Right ventricle myocardium inferior (tissue), 1 donor: Measurements from ENCODE around the gene COBL. TPM values are rescaled to one million over a fixed set of nuclear protein-coding genes. Genes with fewer than 3 reads are reported as not detected.
A peak's percentile ranks its signal among the peaks of the same experiment; 100 is the strongest.

Experiments
- ATAC-seq: fragments of 200-7000 bp; cut with Tn5 transposase; one replicate; pipeline ENCODE4 v1.9.1; 2020; ENCODE audit warnings: mild to moderate bottlenecking, moderate library complexity
- DNase-seq: peaks from one replicate; pipeline ENCODE4 v3.0.0; 2021; ENCODE audit errors: missing footprints
- intact Hi-C: fragments of 100-400 bp; cut with DNase I; formaldehyde crosslinking; loops from one replicate; pipeline ENCODE4 v1.11.0; 2022
- total RNA-seq: library from RNA; stranded (reverse); fragmentation: NEBNext Ultra II Directional; extraction: Animal tissue kit (Norgen Biotek cat#: 25700); gene quantifications from one replicate; pipeline ENCODE4 v1.2.1, GENCODE V29; 2021
- donor health status: DM: no; HTN: yes; CAD: no; lungs with severe emphysema.

COBL gene
- total RNA-seq, 1 donor from 2014 or later: 88.3 TPM

DNA sequence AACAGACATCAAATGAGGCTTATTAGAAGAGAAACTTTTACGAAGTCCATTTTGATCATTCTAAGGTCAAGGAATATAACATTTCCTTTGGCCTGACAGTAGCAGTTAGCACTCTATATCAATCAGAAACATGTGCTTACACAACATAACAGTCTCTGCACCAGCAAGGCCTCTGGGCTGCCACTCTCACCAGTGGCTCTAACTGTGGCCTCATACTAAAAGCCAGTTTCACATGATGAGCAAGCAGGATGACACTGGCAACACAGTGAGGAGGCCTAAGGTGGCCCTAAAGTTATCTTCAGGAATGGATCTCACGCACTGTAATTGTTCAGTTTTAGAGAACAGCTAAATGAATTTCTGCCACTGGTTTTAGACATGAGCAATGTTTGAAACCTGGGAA, 126.8 kb downstream of the COBL start:
- intact Hi-C loops: loop anchor here (5.0 kb wide), 3 partner anchors 58 to 168 kb away; partner anchors contain the start of gene COBL
- DNase-seq (no peak), ATAC-seq (no peak)

DNA sequence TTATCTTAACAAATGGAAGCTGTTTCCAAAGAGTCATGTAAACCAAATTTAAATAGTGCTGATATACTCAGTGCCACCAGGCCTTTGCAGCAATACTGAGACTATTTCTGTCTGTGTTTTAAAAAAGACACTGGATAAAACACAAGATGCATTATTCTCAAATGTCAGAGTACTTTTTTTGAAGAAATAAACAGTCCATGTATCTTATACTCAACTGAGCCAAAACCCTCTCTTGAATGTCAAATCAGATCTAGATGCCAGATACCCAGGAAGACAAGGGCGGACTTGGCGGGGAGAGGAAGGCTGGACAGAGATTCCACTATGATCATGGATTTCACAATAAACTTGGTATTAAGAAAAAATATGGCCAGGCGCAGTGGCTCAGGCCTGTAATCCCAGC, 127.6 kb downstream of the COBL start:
- ATAC-seq: no peak
- intact Hi-C loops: loop anchor here (5.0 kb wide), 3 partner anchors 58 to 168 kb away; partner anchors contain the start of gene COBL
- no peak for DNase-seq

DNA sequence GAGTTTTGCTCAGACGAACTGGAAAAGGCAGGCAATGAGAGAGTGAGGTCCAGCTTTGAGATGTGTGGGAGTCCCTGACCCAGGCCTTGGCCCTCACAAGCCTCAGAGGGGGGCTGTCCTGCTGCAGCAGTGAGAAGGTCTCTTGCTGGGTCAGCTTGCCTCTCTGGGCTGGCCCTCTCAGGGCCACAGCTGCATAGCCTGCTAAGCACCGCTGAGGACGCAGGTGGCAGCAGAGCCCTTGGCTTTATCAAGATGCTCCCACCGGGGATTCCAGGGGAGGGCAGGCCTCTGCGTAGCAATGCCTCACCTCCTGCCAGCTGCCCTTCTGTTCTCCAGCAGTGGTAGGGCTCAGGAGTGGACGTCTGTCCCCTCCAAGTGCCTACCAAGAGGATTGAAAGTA, 128.7 kb downstream of the COBL start:
- intact Hi-C loops: loop anchor here (5.0 kb wide), 3 partner anchors 59 to 169 kb away; partner anchors contain the start of gene COBL
- DNase-seq: no peak
- peak; percentile 70 for ATAC-seq

DNA sequence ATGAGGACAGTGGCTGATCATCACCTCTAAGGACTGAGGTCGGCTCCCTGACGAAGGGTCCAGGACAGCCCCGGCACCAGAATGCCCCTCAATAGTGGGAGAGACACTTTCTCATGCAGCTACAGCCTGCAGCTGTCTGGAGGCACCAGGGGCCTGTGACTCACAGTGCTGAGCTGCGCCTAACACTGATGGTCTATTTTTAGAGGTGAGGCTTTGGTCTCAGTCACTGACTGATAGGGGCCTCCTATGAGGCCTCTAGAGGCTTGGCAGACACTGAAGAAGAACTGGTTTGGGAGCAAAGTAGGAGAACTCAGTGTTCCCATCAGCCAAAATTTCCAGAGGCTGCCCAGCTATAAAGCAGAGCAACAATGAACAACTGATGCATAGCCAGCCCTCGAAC, 130.1 kb downstream of the COBL start:
- intact Hi-C loops: loop anchor here (5.0 kb wide), 3 partner anchors 61 to 171 kb away; partner anchors contain the start of gene COBL
- peak; percentile 89 for ATAC-seq
- DNase-seq: no peak

DNA sequence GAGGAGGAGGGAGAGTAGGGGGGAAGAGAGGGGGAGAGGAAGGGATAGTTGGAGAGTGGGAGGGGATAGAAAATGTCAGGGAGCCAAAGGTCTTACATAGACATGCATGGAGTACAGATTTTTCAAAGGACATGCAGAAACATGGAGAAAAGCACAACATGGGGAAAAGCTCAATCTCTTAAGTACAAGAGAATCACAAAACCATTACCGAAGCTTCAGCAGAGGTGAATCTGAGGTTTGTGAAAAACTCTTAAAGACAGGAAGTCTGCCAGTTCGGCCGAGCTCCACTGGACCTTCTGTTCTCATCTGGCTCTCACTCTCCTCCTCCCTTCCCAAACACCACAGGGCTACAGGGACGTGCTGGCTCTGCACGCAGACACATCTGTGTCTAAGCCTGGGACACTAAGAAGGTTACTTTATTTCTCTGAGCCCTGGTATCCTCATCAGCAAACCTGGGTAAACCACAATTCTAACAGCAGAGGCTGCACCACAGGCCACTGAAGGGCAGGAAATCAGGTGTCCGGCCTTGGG, 133.9 kb downstream of the COBL start:
- no peak for DNase-seq
- intact Hi-C loops: no loop called here
- peak; percentile 75 for ATAC-seq

GRCh38 chr7:51180092-51180491, 136.5 kb downstream of the COBL start:
- DNase-seq: no peak
- intact Hi-C loops: no loop called here
- no peak for ATAC-seq

DNA sequence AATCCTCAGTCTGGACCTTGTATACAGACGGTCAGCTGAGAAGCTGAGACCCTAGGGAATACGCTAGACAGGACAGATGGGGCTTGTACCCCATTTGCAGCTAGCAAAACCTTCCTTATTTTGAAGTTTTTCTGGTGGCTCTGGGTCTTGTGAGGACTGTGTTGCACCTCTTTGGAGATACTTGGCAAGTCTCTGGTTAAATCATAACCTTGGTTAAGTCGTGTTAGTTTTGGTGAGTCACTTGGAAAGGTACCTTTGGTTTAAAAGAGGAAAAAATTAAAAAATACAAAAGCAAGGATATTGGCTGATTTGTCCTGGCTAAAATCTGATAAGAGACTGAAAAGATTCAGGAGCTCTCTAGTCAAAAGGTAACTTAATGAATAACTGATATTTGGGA, 140.6 kb downstream of the COBL start:
- ATAC-seq: no peak
- intact Hi-C loops: no loop called here
- DNase-seq: no peak

DNA sequence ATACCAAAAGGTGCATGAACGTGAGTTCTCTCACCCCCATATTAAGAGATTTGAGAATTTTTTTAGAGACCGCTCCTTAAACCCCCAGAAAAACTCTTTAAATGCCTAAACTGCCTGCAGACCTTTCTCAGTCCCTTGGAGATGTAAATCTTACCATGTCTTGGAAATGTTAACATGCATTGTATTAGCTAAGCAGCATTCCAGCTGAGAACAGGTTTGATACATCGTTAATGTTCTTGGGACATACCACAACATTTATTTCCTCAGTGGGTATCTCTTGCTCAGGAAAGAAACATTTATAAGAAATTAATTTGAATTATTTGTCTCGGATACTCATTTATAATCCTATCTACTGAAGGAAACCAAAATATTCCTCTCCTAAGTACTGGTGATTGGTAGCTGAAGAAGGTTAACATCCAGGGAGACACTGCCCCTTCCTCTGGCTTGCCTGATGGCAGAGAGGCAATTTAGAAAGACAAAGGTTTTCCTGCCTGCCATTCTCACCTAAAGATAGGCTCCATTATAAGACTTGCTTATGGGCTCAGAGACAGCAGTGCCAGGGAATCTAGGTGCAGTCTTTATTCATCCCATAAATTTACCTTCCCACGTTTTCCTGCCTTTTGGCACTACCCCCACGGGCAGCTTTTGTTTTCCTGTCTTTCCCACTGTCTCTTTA, 141.2 kb downstream of the COBL start:
- intact Hi-C loops: no loop called here

DNA sequence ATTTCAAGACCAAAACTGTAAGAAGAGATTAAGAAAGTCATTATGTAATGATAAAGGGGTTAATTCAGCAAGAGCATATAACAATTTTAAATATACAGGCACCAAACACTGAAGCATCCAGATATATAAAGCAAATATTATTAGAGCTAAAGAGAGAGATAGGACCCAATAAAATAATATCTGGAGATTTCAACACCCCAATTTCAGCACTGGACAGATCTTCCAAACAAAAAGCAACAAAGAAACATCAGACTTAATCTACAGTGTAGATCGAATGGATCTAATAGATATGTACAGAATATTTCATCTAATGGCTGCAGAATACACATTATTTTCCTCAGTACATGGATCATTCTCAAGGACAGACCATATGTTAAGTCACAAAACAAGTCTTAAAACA, 151.3 kb downstream of the COBL start:
- DNase-seq (no peak), ATAC-seq (no peak)
- intact Hi-C loops: no loop called here

More for the DNA sequence above, 141.2 kb downstream of the COBL start:
- ATAC-seq (no peak), DNase-seq (no peak)

DNA sequence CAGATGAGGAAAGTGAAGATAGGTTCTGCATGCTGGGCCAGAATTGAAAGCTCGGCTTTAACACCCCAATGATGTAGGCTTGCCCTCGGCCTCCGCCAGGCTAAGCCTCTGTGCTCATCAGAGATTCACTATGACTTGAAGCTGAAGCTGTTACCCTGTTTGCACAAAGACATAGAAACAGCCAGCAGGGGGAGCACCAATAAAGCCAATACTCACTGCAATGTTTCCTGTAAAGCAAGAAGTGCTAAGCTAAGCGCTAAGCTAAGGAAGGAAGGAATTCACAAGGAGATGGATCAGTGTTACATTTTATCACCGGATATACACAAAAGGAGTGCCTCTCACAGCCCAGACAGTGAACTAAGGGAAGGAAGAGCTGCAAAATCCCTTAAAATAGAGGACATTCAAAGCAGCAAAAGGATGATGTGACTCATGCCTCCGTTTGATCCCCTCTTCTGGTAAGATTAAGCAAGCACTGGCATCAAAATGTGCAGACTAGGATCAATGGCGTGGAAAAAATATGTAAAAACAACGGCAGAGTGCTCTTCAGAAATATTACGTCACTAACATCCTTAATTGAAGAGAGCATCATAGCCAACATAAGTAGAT, 153.8 kb downstream of the COBL start:
- peak; percentile 78 for ATAC-seq
- DNase-seq: no peak
- intact Hi-C loops: loop anchor here (5.0 kb wide), 3 partner anchors 486 to 956 kb away; no protein-coding TSS in a partner anchor

DNA sequence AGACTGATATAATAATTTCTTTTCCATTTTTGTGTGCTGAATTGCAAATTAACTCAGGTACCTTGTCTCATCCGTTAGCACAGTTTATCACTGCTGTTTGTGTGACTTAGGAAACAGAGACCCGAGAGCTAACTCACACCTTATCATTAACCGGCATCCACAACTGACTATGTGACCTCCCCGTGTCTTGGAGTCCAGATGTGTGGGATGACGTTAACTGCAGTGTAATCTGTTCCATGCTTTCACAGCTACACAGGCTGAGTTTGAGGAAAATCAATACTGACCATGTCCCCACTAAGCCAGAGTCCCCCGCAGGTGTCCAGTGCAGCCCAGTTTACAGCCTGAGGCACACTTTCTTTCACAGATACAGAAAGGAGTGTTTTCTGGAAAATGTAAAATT, 154.7 kb downstream of the COBL start:
- no peak for DNase-seq
- no peak for ATAC-seq
- intact Hi-C loops: loop anchor here (1.0 to 5.0 kb wide), 5 partner anchors 205 to 955 kb away; no protein-coding TSS in a partner anchor

- DNase-seq: peak; percentile 68
- peak; percentile 76 for ATAC-seq
- intact Hi-C loops: loop anchor here (1.0 to 5.0 kb wide), 5 partner anchors 206 to 954 kb away; no protein-coding TSS in a partner anchor
These were observed 155.5 kb downstream of the COBL start for GRCh38 chr7:51160990-51161615.

GRCh38 chr7:51160411-51160810, 156.2 kb downstream of the COBL start:
- no peak for DNase-seq
- no peak for ATAC-seq
- intact Hi-C loops: loop anchor here (5.0 kb wide), 3 partner anchors 483 to 953 kb away; no protein-coding TSS in a partner anchor

GRCh38 chr7:51158742-51159445, 157.7 kb downstream of the COBL start:
- no peak for ATAC-seq
- no peak for DNase-seq
- intact Hi-C loops: loop anchor here (5.0 kb wide), 1 partner anchor 1067 kb away; the partner anchor contains the start of gene ZPBP

- DNase-seq (no peak), ATAC-seq (no peak)
- intact Hi-C loops: loop anchor here (5.0 kb wide), 1 partner anchor 1066 kb away; the partner anchor contains the start of gene ZPBP
These were observed 158.4 kb downstream of the COBL start for GRCh38 chr7:51158211-51158610.

DNA sequence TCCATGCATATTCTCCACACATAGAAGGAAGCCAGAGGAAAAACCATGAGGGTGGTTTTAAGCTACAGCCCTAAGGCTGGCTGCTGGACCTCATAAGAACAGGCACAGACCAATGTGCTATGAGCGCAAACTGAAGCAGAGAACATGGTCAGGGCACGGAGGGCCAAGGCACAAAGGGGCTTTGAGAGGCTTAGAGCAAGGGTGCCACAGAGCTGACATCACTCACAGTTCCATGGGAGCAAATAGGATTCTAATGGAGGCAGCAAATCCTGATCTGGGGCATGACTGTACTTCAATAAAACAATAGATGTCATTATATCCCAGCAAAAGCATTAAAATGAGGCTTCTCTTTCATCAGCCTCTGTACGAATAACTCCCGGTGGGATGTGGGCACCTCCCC, 162.4 kb downstream of the COBL start:
- intact Hi-C loops: no loop called here
- DNase-seq: no peak
- ATAC-seq: no peak

- intact Hi-C loops: no loop called here
- DNase-seq (no peak), ATAC-seq (no peak)
These were observed 163.9 kb downstream of the COBL start for GRCh38 chr7:51152706-51153200.

DNA sequence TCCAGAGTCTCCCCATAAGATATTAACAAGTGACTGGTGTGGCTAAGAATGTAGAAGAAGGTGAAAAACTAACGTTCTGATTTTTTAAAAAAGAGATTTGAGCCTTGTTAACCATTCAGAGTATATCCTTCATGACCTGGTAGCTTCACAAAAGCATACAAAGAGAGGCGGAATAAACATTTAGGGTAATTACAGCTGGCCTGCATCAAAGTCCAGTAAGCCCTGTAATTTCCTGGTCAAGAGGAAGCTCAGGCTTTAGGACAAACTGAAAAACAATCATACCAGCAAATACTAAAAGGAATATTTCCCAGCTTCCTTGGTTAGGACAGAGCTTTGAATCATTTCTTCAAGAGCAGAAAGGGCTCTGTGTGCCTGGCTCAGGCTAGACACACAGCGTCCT, 165.2 kb downstream of the COBL start:
- ATAC-seq (no peak), DNase-seq (no peak)
- intact Hi-C loops: no loop called here

DNA sequence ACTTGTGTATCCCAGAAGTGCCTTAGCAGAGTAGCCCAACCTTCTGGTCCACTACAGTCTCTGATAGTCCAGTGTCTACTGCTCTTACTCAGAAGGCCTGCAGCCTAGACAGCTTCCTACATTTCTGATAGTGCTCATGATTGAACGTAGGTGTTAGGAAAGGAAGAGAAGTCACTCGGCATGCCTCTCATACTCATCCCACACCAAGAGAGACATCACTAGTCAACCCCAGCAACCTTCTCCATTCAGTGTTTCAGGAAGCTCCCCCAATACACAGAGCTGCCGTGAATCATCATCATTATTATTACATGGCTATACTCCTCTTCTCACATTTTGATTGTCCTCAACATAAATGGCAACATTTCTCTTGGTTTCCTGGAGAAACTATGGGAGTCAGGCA, 166.4 kb downstream of the COBL start:
- ATAC-seq (no peak), DNase-seq (no peak)
- intact Hi-C loops: no loop called here
